GM18951 (cell line): ENCODE measurements around the gene MSI2.

ENCODE experiments used
- POLR2A ChIP-seq: IDR thresholded peaks from 4 replicates; pipeline ENCODE4 v1.6.1; 2011; ENCODE audit warnings: mild to moderate bottlenecking; ENCODE audit not compliant: insufficient read length, insufficient read depth; ENCODE audit errors: extremely low read depth
- in situ Hi-C: fragments of 300-500 bp; cut with MboI; formaldehyde crosslinking; loops from one replicate; pipeline ENCODE4 v1.12.0; 2022; ENCODE audit warnings: low sequenced_read_pairs, mixed read lengths, inconsistent platforms; ENCODE audit not compliant: unreplicated experiment

The MSI2 gene

GRCh38 chr17:57662644-57663308, 406.5 kb downstream of the MSI2 start:
- in situ Hi-C loops, result no loop called here
- TF ChIP-seq POLR2A, result no peak

GRCh38 chr17:57663326-57664070, 407.2 kb downstream of the MSI2 start:
- TF ChIP-seq POLR2A, result no peak
- in situ Hi-C loops, result no loop called here

GRCh38 chr17:57665128-57665527, 408.8 kb downstream of the MSI2 start:
- TF ChIP-seq POLR2A, result no peak
- in situ Hi-C loops, result no loop called here

GRCh38 chr17:57665696-57666095, 409.4 kb downstream of the MSI2 start:
- TF ChIP-seq POLR2A, result no peak
- in situ Hi-C loops, result no loop called here

- in situ Hi-C loops, result no loop called here
- no peak for TF ChIP-seq POLR2A
These were observed 410.0 kb downstream of the MSI2 start for GRCh38 chr17:57666201-57666870.

- no peak for TF ChIP-seq POLR2A
- in situ Hi-C loops, result no loop called here
These were observed 410.6 kb downstream of the MSI2 start for GRCh38 chr17:57666946-57667345.

- in situ Hi-C loops, result no loop called here
- no peak for TF ChIP-seq POLR2A
These were observed 411.2 kb downstream of the MSI2 start for GRCh38 chr17:57667461-57667923.

GRCh38 chr17:57668332-57668731, 412.0 kb downstream of the MSI2 start:
- in situ Hi-C loops, result no loop called here
- no peak for TF ChIP-seq POLR2A

- TF ChIP-seq POLR2A, result no peak
- in situ Hi-C loops, result no loop called here
These were observed 413.6 kb downstream of the MSI2 start for GRCh38 chr17:57669671-57670529.

GRCh38 chr17:57670769-57671569, 414.6 kb downstream of the MSI2 start:
- TF ChIP-seq POLR2A, result no peak
- in situ Hi-C loops, result no loop called here

GRCh38 chr17:57671667-57672632, 415.6 kb downstream of the MSI2 start:
- in situ Hi-C loops, result no loop called here
- no peak for TF ChIP-seq POLR2A

- no peak for TF ChIP-seq POLR2A
- in situ Hi-C loops, result no loop called here
These were observed 416.6 kb downstream of the MSI2 start for GRCh38 chr17:57672971-57673370.
